GM21723 (cell line): Measurements from ENCODE around the gene PMIS2.
A peak's percentile ranks its signal among the peaks of the same experiment; 100 is the strongest.

Experiments used
- ATAC-seq: cut with Tn5 transposase; IDR thresholded peaks from one replicate; pipeline ENCODE4 v1.9.1; 2021; ENCODE audit warnings: mild to moderate bottlenecking, moderate library complexity; ENCODE audit not compliant: unreplicated experiment

PMIS2 gene

DNA sequence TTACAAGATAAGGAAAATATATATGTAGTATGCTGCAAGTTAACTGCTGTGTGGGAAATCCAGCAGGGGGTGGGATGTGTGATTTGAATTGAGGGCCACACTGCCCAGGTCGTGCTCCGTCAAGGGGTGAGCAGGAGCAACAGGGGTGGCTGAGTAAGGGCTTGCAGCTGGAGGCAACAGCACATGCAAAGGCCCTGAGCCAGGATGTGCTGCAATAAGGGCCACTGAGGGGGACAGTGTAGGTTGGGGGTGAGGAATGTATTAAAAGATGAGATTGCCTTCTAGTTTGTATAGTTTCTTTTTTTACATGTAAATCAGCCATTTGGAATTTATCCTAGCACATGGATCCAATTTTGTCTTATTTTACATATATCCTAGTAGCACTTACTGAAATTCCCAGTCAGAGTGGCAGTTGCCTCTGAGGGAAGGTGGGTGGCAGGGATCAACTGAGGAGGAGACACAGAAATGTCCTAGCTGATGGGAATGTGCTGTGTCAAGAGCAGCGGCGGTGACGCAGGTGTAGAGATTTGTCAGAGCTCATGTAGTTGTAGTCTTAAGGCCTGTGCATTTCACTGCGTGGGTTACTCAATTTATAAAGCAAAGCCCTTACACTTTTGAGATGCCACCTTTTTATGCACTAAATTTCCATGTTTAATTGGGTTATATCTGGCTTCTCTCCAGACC is 37.5 kb downstream of the PMIS2 start:
- no peak for ATAC-seq

DNA sequence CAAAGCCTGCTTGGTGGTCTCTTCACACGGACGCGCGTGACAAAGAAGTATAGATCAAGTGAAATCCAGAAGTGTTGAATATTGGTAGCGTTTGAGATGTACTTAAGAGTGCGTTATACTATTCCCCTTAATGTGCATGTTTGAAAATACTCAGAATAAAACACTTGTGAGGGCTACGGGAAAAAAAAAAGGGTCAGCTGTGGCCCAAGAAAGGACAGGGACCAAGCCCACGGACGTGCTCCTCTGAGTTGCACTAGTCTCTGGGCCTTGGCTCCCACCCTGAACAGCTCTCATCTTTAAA is 42.2 kb downstream of the PMIS2 start:
- ATAC-seq: no peak

DNA sequence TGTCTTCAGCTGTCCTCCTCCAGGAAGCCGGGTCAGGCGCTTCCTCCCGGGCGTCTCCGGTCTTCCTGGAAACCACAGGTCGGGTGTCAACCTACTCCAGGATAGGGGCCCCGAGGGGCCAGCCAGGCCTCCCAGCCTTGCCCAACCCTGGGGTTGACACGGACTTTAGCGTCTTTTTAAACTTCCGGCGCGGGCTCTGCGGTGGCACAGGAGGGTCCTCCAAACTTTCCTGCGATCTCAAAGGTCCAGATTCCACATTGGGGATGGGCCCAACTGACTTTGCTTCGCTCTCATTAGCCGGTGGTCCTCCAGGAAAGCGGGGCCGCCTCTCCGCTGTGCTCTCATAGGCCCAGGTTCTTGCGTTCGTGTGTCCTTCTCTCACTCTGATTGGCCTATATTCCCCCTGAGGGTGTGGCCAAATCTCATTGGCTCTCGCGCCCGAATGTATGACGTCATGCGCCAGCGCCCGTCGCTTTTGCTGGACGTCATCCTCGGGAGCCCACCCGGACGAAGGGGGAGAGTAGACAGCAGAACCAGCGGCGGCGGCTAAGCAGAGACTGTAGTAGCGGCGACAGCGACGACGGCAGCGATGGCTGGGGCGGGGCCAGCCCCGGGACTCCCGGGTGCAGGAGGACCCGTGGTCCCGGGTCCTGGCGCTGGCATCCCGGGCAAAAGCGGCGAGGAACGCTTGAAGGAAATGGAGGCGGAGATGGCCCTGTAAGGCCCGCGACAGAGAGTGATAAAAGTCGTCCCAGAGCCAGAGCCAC is 42.8 kb downstream of the PMIS2 start, which contains the start of gene RBM42:
TSS of gene RBM42 (plus strand) at position 472 of the 767 bp plus-strand sequence. CDS start at position 590, 118 bp downstream.
- ATAC-seq: peak; percentile 82

DNA sequence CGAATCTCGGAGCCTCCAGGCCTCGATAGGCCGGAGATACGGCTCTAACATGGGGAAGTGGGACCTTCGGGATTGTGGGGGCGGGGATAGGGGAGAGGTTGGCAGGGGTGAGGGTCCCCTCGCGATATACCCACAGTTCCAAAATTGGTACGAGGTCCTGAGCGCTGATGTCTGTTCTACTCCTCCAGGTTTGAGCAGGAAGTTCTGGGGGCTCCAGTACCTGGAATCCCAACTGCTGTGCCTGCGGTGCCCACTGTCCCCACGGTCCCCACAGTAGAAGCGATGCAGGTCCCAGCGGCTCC is 43.3 kb downstream of the PMIS2 start:
- ATAC-seq: peak; percentile 6

DNA sequence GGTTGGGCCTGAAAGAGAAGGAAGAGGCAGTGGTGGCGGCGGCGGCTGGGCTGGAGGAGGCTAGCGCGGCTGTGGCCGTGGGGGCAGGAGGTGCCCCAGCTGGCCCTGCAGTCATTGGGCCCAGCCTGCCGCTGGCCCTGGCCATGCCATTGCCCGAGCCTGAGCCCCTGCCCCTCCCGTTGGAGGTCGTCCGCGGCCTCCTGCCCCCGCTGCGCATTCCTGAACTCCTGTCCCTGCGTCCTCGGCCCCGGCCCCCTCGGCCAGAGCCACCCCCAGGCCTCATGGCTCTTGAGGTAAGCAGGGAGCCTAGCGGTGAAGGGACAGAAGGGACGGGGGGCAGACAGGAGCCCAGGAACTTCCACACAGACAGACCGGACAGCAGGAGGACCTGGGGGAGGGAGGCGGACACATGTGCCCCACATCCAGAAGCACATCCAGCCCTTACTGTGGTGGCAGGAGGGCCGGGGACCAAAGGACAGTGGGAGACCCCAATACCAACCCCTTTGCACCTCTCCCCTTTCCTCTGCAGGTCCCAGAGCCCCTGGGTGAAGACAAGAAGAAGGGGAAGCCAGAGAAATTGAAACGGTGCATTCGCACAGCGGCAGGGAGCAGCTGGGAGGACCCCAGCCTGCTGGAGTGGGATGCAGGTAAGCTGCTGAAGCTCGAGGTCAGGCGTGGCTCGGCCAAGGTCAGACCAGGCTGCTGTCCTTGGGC is 47.9 kb downstream of the PMIS2 start:
- no peak for ATAC-seq

DNA sequence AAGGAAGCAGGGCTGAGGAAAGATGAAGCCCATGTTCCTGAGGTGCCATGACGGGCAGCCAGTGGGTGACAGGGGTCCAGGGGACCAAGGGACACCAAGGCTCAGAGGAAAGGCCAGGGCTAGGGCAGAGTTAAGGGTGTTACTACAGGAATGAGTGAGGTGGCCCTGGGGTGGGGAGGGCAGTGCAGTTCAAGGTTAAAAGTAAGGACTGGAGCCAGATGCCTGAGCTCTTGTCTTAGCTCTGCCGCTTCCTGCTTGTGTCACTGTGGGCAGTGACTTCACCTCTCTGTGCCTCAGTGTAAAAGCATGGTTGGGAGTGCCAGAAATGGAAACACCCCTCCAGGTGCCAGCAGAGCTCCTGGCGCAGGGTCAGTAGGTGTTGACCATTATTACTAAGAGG is 50.7 kb downstream of the PMIS2 start:
- ATAC-seq: no peak
